Measurements from ENCODE around the gene THOC6. TPM values are rescaled to one million over a fixed set of nuclear protein-coding genes. Genes with fewer than 3 reads are reported as not detected.
A peak's percentile ranks its signal among the peaks of the same experiment; 100 is the strongest.
"Not testable (repeated sequence)": the region's sequence is repeated elsewhere in the genome, so short reads cannot be mapped to it uniquely, and the experiment has no call there.

The THOC6 gene
- total and polyA plus RNA-seq, 2 experiments from 2014 or later = 71.4 to 90.6 TPM

- no peaks in the 10 kb centered on the region; the same call in 2 of the 3 replicates for H3K9me3 Mint-ChIP-seq
- H3K4me1 ChIP-seq (ENCODE audit: insufficient read depth) = peaks cover 9% of the 10 kb centered on the region
- peaks cover 22% of the 10 kb centered on the region for H3K36me3 Mint-ChIP-seq (ENCODE audit: low read depth)
- no peak overlapping the region for H3K4me2 ChIP-seq
- peaks cover 13% of the 10 kb centered on the region for H3K27me3 Mint-ChIP-seq (ENCODE audit: insufficient read depth, low read depth, poor library complexity)
- H3K4me3 Mint-ChIP-seq = no peak overlapping the region
- no peaks in the 10 kb centered on the region for H3K9me2 ChIP-seq (ENCODE audit: insufficient read depth)
- no peak overlapping the region for H2AFZ ChIP-seq
- H3F3A ChIP-seq (replicated peaks; ENCODE audit: low read depth) = no peaks in the 10 kb centered on the region
- no peak overlapping the region for H3K27ac Mint-ChIP-seq
- TF ChIP-seq POLR2AphosphoS5 (IDR thresholded peaks at IDR 0.05; ENCODE audit: low read depth) (no peak), EZH2phosphoT487 (IDR thresholded peaks at IDR 0.05; ENCODE audit: unreplicated experiment) (no peak), CREB1 (CRISPR knock-in tag; IDR thresholded peaks at IDR 0.05; ENCODE audit: low read depth) (no peak), EZH2 (IDR thresholded peaks at IDR 0.05; ENCODE audit: low read depth, unreplicated experiment) (no peak), CTCF (conservative IDR thresholded peaks at IDR 0.05; ENCODE audit: low read depth in 2 of 2) (no peak)
- no peaks in the 10 kb centered on the region for H3K79me2 ChIP-seq (replicated peaks; ENCODE audit: insufficient read depth)
- no peaks in the 10 kb centered on the region for H3K36me3 ChIP-seq (ENCODE audit: insufficient read depth)
- H3K27ac ChIP-seq (ENCODE audit: low read depth) = no peak overlapping the region
- ATAC-seq (no peak), DNase-seq (ENCODE audit: low spot score) (no peak)
- peaks cover 44% of the 10 kb centered on the region for H3K4me1 Mint-ChIP-seq
- H3K27me3 ChIP-seq (ENCODE audit: insufficient read depth) = no peaks in the 10 kb centered on the region
- no peaks in the 10 kb centered on the region for H4K20me1 ChIP-seq (replicated peaks; ENCODE audit: insufficient read depth)
- no peak overlapping the region for H3K4me3 ChIP-seq
Observed at GRCh38 chr16:3074860-3075522, 51.2 kb downstream of the THOC6 start.

GRCh38 chr16:3075523-3075915, 51.7 kb downstream of the THOC6 start:
- no peak overlapping the region for H3K4me3 Mint-ChIP-seq
- H3K27ac Mint-ChIP-seq = no peak overlapping the region
- Histone ChIP-seq H4K20me1 (replicated peaks; ENCODE audit: insufficient read depth) (no peaks in the 10 kb centered on the region), H3K4me2 (no peak overlapping the region), H3F3A (replicated peaks; ENCODE audit: low read depth) (no peaks in the 10 kb centered on the region), H3K27ac (ENCODE audit: low read depth) (no peak overlapping the region), H2AFZ (no peak overlapping the region), H3K36me3 (ENCODE audit: insufficient read depth) (no peaks in the 10 kb centered on the region; the same call in 1 of the 2 replicates), H3K4me3 (no peak overlapping the region), H3K9me2 (ENCODE audit: insufficient read depth) (no peaks in the 10 kb centered on the region), H3K27me3 (ENCODE audit: insufficient read depth) (no peaks in the 10 kb centered on the region), H3K79me2 (replicated peaks; ENCODE audit: insufficient read depth) (no peaks in the 10 kb centered on the region), H3K4me1 (ENCODE audit: insufficient read depth) (peaks cover 9% of the 10 kb centered on the region)
- ATAC-seq = peak; percentile 63
- H3K9me3 Mint-ChIP-seq = no peaks in the 10 kb centered on the region; the same call in 2 of the 3 replicates
- peaks cover 23% of the 10 kb centered on the region for H3K36me3 Mint-ChIP-seq (ENCODE audit: low read depth)
- H3K4me1 Mint-ChIP-seq = peaks cover 41% of the 10 kb centered on the region
- no peak for TF ChIP-seq STAT1 (IDR thresholded peaks at IDR 0.05; ENCODE audit: unreplicated experiment)
- TF ChIP-seq ZNF114 (CRISPR knock-in tag; IDR thresholded peaks at IDR 0.05) = no peak
- TF ChIP-seq CREB1 (CRISPR knock-in tag; IDR thresholded peaks at IDR 0.05; ENCODE audit: low read depth) = no peak
- no peak for TF ChIP-seq JUNB (IDR thresholded peaks at IDR 0.05; ENCODE audit: unreplicated experiment)
- TF ChIP-seq ZNF331 (CRISPR knock-in tag; IDR thresholded peaks at IDR 0.05; ENCODE audit: low read depth) = no peak
- no peak for TF ChIP-seq CTCF (conservative IDR thresholded peaks at IDR 0.05; ENCODE audit: low read depth in 2 of 2)
- no peak for TF ChIP-seq NANOG (IDR thresholded peaks at IDR 0.05; ENCODE audit: borderline replicate concordance)
- no peak for DNase-seq (ENCODE audit: low spot score)
- H3K27me3 Mint-ChIP-seq (ENCODE audit: insufficient read depth, low read depth, poor library complexity) = peaks cover 13% of the 10 kb centered on the region

GRCh38 chr16:3075946-3076345, 52.1 kb downstream of the THOC6 start:
- H3K27ac ChIP-seq (ENCODE audit: low read depth); DNase-seq (ENCODE audit: low spot score); H2AFZ ChIP-seq; H3K4me2 ChIP-seq; H3K4me1 ChIP-seq (ENCODE audit: insufficient read depth); H3K27ac Mint-ChIP-seq; H3K9me2 ChIP-seq (ENCODE audit: insufficient read depth); ATAC-seq; H3K9me3 Mint-ChIP-seq; H3K4me3 ChIP-seq; H3F3A ChIP-seq (replicated peaks; ENCODE audit: low read depth); H4K20me1 ChIP-seq (replicated peaks; ENCODE audit: insufficient read depth); H3K4me3 Mint-ChIP-seq; H3K36me3 ChIP-seq (ENCODE audit: insufficient read depth); H3K27me3 ChIP-seq (ENCODE audit: insufficient read depth); H3K79me2 ChIP-seq (replicated peaks; ENCODE audit: insufficient read depth): not testable (repeated sequence)
- Mint-ChIP-seq H3K27me3 (ENCODE audit: insufficient read depth, low read depth, poor library complexity) (peaks cover 16% of the 10 kb centered on the region), H3K4me1 (peaks cover 45% of the 10 kb centered on the region), H3K36me3 (ENCODE audit: low read depth) (peaks cover 26% of the 10 kb centered on the region)

Measured in GM23338 (cell line).